Measurements from ENCODE around the gene SDS. TPM values are rescaled to one million over a fixed set of nuclear protein-coding genes. Genes with fewer than 3 reads are reported as not detected.
A peak's percentile ranks its signal among the peaks of the same experiment; 100 is the strongest.

SDS gene
- total and polyA plus RNA-seq, 2 of the 8 experiments (the other 6 are each of a cell fraction or from before 2014, with no cell fraction given), result 0.21 TPM; not detected in 1

GRCh38 chr12:113424456-113424855, 20.8 kb upstream of the SDS start:
- ChIA-PET POLR2A (ENCODE audit: partially characterized antibody) (interaction anchor here (1.5 kb wide), 1 partner anchor 13 kb away, joined by 4 read pairs; no protein-coding TSS in a partner anchor), CTCF (ENCODE audit: partially characterized antibody) (interaction anchor here (0.7 to 3.0 kb wide), 28 partner anchors 11 to 530 kb away, joined by 3 to 53 read pairs (median 5); partner anchors contain the start of genes CFAP73 and SDS)
- Histone ChIP-seq H4K91ac (replicated peaks; ENCODE audit: insufficient read length, low read length) (no peak overlapping the region), H3K9me3 (ENCODE audit: insufficient read depth in 2 of 2, low read depth in 1 of 2, low read length in 1 of 2) (no peaks in the 10 kb centered on the region), H3K23ac (ENCODE audit: insufficient read length) (no peak overlapping the region), H3K18ac (ENCODE audit: extremely low read depth, low read length) (no peak overlapping the region), H4K5ac (ENCODE audit: insufficient read length, low read depth, low read length) (no peak overlapping the region), H3K79me2 (ENCODE audit: control insufficient read depth in 1 of 2, insufficient read depth in 2 of 2, low read length in 2 of 2) (no peaks in the 10 kb centered on the region), H2BK5ac (ENCODE audit: low read depth, low read length) (no peak overlapping the region), H3K4me3 (ENCODE audit: extremely low read depth in 1 of 4, insufficient read depth in 2 of 4, low read depth in 3 of 4, low read length in 4 of 4) (no peak overlapping the region), H3K4me2 (ENCODE audit: insufficient read depth in 1 of 2, low read depth in 2 of 2, low read length in 2 of 2) (no peak overlapping the region), H4K20me1 (replicated peaks in 1 of 2; ENCODE audit: control insufficient read depth in 1 of 2, insufficient read depth in 2 of 2, low read length in 2 of 2) (no peaks in the 10 kb centered on the region), H2AK5ac (ENCODE audit: low read depth, low read length) (0 out of 2 replicates have a peak overlapping the region, but pooled peaks have one; percentile 29), H3K27me3 (replicated peaks in 1 of 4; ENCODE audit: control insufficient read depth in 3 of 4, extremely low read depth in 1 of 4, insufficient read depth in 3 of 4, low read length in 3 of 4) (no peaks in the 10 kb centered on the region), H3K27ac (ENCODE audit: low read depth, low read length) (no peak overlapping the region), H2AFZ (ENCODE audit: low read length) (no peak overlapping the region), H3K9ac (replicated peaks in 1 of 4; ENCODE audit: extremely low read depth in 1 of 4, low read depth in 3 of 4, low read length in 3 of 4) (no peak overlapping the region), H2BK20ac (ENCODE audit: low read length) (no peak overlapping the region), H3K79me1 (ENCODE audit: low read depth, low read length) (no peaks in the 10 kb centered on the region), H2BK120ac (replicated peaks; ENCODE audit: low read depth, low read length) (no peak overlapping the region), H3K36me3 (ENCODE audit: control insufficient read depth in 2 of 4, insufficient read depth in 4 of 4, low read length in 3 of 4) (no peaks in the 10 kb centered on the region), H4K8ac (ENCODE audit: extremely low read depth, insufficient read depth, low read length) (no peak overlapping the region), H3K14ac (ENCODE audit: insufficient read length) (no peak overlapping the region), H2BK15ac (ENCODE audit: low read length) (no peak overlapping the region), H3K4ac (replicated peaks; ENCODE audit: insufficient read length, low read depth, low read length) (no peak overlapping the region), H2BK12ac (ENCODE audit: low read depth, low read length) (peak overlapping the region; percentile 12; the same call in 1 of the 2 replicates), H3K56ac (replicated peaks; ENCODE audit: insufficient read length, low read depth, low read length) (no peak overlapping the region), H3K23me2 (ENCODE audit: low read depth, low read length) (peaks cover 5% of the 10 kb centered on the region), H3K4me1 (replicated peaks in 1 of 4; ENCODE audit: control insufficient read depth in 3 of 4, insufficient read depth in 4 of 4, low read length in 3 of 4) (peaks cover 0 to 7% (median 5%) of the 10 kb centered on the region in 4 experiments; a peak in 5 of 7 replicates)
- no peak for TF ChIP-seq YY1 (IDR thresholded peaks at IDR 0.05; ENCODE audit: low read depth, low read length)
- TF ChIP-seq POLR2A (IDR thresholded peaks at IDR 0.05; ENCODE audit: control extremely low read depth in 1 of 2, low read depth in 2 of 2, low read length in 2 of 2), result no peak
- TF ChIP-seq SP2 (IDR thresholded peaks at IDR 0.05; ENCODE audit: low read length), result no peak
- TF ChIP-seq BRCA1 (IDR thresholded peaks at IDR 0.05; ENCODE audit: low read depth, low read length), result no peak
- no peak for TF ChIP-seq MAFK (IDR thresholded peaks at IDR 0.05; ENCODE audit: low read depth, low read length)
- TF ChIP-seq RXRA (IDR thresholded peaks at IDR 0.05; ENCODE audit: insufficient read depth, low read depth, low read length), result no peak
- no peak for TF ChIP-seq KDM4A (IDR thresholded peaks at IDR 0.05; ENCODE audit: low read depth, low read length, severe bottlenecking)
- no peak for TF ChIP-seq SIRT6 (IDR thresholded peaks at IDR 0.05; ENCODE audit: low read length)
- no peak for DNase-seq (ENCODE audit: low read depth in 1 of 2, low spot score in 2 of 2)
- 86% methylated on average over 1 of the region's 1 CpG; no CpG with 5 or more reads in 1 of the 2 experiments for WGBS, 2 experiments (ENCODE audit: extremely low coverage in 1 of 2, insufficient coverage in 1 of 2, insufficient read length in 1 of 2, insufficient replicate concordance in 2 of 2, low coverage in 1 of 2, low lambda C conversion rate in 2 of 2, missing lambda C conversion rate in 1 of 2)
- no peak for FAIRE-seq
